Neural progenitor cell (in vitro differentiated cells): ENCODE measurements around the gene ASXL1. TPM values are rescaled to one million over a fixed set of nuclear protein-coding genes. Genes with fewer than 3 reads are reported as not detected.
A peak's percentile ranks its signal among the peaks of the same experiment; 100 is the strongest.

ENCODE experiments used
- DNase-seq: peaks from one replicate; pipeline ENCODE4 v3.0.0-alpha.2; 2016; ENCODE audit warnings: low spot score
- H2AFZ ChIP-seq: fragments of 200-600 bp; sonication (generic); replicated peaks from 2 replicates; pipeline ENCODE4 v1.6.1; 2016; ENCODE audit warnings: antibody characterized with exemption
- H3F3A ChIP-seq: fragments of 200-600 bp; sonication (generic); 2 replicates; pipeline ENCODE4 v1.6.1; 2016; ENCODE audit warnings: antibody characterized with exemption, low read depth
- H3K27ac ChIP-seq: fragments of 200-600 bp; sonication (generic); 2 replicates; pipeline ENCODE4 v1.5.1; 2016; ENCODE audit warnings: mild to moderate bottlenecking
- H3K27me3 ChIP-seq: fragments of 200-600 bp; sonication (generic); 2 replicates; pipeline ENCODE4 v1.6.1; 2016; ENCODE audit warnings: mild to moderate bottlenecking, moderate library complexity
- H3K36me3 ChIP-seq: fragments of 200-600 bp; sonication (generic); 2 replicates; pipeline ENCODE4 v1.5.1; 2016
- H3K4me1 ChIP-seq: fragments of 200-600 bp; sonication (generic); 2 replicates; pipeline ENCODE4 v1.6.1; 2016; ENCODE audit warnings: mixed run types
- H3K4me2 ChIP-seq: fragments of 200-600 bp; sonication (generic); 2 replicates; pipeline ENCODE4 v1.6.1; 2016
- H3K4me3 ChIP-seq: fragments of 200-600 bp; sonication (generic); 2 replicates; pipeline ENCODE4 v1.5.1; 2016
- H3K79me2 ChIP-seq: fragments of 200-600 bp; sonication (generic); 2 replicates; pipeline ENCODE4 v1.6.1; 2016; ENCODE audit warnings: low read depth
- H3K9ac ChIP-seq: fragments of 200-600 bp; sonication (generic); 2 replicates; pipeline ENCODE4 v1.6.1; 2016
- H3K9me3 ChIP-seq: fragments of 200-600 bp; sonication (generic); 2 replicates; pipeline ENCODE4 v1.5.1; 2016; ENCODE audit warnings: low read depth
- H4K20me1 ChIP-seq: fragments of 200-600 bp; sonication (generic); 2 replicates; pipeline ENCODE4 v1.6.1; 2016; ENCODE audit warnings: low read depth
- H3K27ac Mint-ChIP-seq: 3 replicates; pipeline ENCODE4 v1.8.0; 2021; ENCODE audit warnings: mixed read lengths
- H3K27me3 Mint-ChIP-seq: 2 replicates; pipeline ENCODE4 v1.8.0; 2022; ENCODE audit warnings: low read depth, mild to moderate bottlenecking, inconsistent platforms, moderate library complexity, mixed read lengths; ENCODE audit not compliant: insufficient read depth
- H3K36me3 Mint-ChIP-seq: 3 replicates; pipeline ENCODE4 v1.8.0; 2021; ENCODE audit warnings: mixed read lengths
- H3K4me1 Mint-ChIP-seq: 3 replicates; pipeline ENCODE4 v1.8.0; 2021; ENCODE audit warnings: mixed read lengths
- H3K4me3 Mint-ChIP-seq: 3 replicates; pipeline ENCODE4 v1.8.0; 2021; ENCODE audit warnings: mild to moderate bottlenecking, moderate library complexity, mixed read lengths
- H3K9me3 Mint-ChIP-seq: 3 replicates; pipeline ENCODE4 v1.8.0; 2020; ENCODE audit warnings: mixed read lengths
- CTCF ChIP-seq: fragments of 200-600 bp; sonication (generic); IDR thresholded peaks from 2 replicates; pipeline ENCODE4 v1.5.1; 2017; ENCODE audit warnings: antibody characterized with exemption, mild to moderate bottlenecking
- EZH2 ChIP-seq: fragments of 200-600 bp; sonication (generic); IDR thresholded peaks from 2 replicates; pipeline ENCODE4 v1.6.1; 2017; ENCODE audit warnings: antibody characterized with exemption, mild to moderate bottlenecking, moderate library complexity
- EZH2phosphoT487 ChIP-seq: fragments of 200-600 bp; sonication (generic); IDR thresholded peaks from 2 replicates; pipeline ENCODE4 v1.6.1; 2017; ENCODE audit warnings: antibody characterized with exemption
- total RNA-seq: library from RNA; depleted of rRNA; stranded (reverse); fragments of >200 nt; gene quantifications from 2 replicates; pipeline ENCODE4 v1.2.3, GENCODE V29; 2015; ENCODE audit warnings: low replicate concordance

ASXL1 gene
- total RNA-seq, 1 donor from 2014 or later: 48.2 TPM

- H3K36me3 ChIP-seq: no peaks in the 10 kb centered on the region
Measured at GRCh38 chr20:32440069-32440757, 82.1 kb downstream of the ASXL1 start.

GRCh38 chr20:32440758-32441078 lies 82.6 kb downstream of the ASXL1 start:
- TF ChIP-seq EZH2 (no peak), CTCF (no peak), EZH2phosphoT487 (no peak)
- peaks cover 8% of the 10 kb centered on the region for H3F3A ChIP-seq
- no peaks in the 10 kb centered on the region for H3K9me3 ChIP-seq
- peaks cover 48% of the 10 kb centered on the region for H3K36me3 Mint-ChIP-seq
- H3K27me3 Mint-ChIP-seq: peaks cover 6% of the 10 kb centered on the region
- H3K4me1 Mint-ChIP-seq: peaks cover 10% of the 10 kb centered on the region
- no peak for DNase-seq
- H3K27ac ChIP-seq: no peak overlapping the region
- H3K9ac ChIP-seq: no peak overlapping the region
- H3K36me3 ChIP-seq: no peaks in the 10 kb centered on the region
- H2AFZ ChIP-seq: no peak overlapping the region
- H3K4me1 ChIP-seq: peaks cover 17% of the 10 kb centered on the region
- H3K4me2 ChIP-seq: no peak overlapping the region
- peaks cover 43% of the 10 kb centered on the region for H4K20me1 ChIP-seq
- H3K27me3 ChIP-seq: no peaks in the 10 kb centered on the region
- no peaks in the 10 kb centered on the region for H3K9me3 Mint-ChIP-seq
- H3K4me3 ChIP-seq: no peak overlapping the region
- H3K4me3 Mint-ChIP-seq: no peak overlapping the region
- no peaks in the 10 kb centered on the region for H3K79me2 ChIP-seq
- no peak overlapping the region for H3K27ac Mint-ChIP-seq

More at GRCh38 chr20:32440069-32440757, 82.1 kb downstream of the ASXL1 start:
- DNase-seq: no peak
- peaks cover 43% of the 10 kb centered on the region for H4K20me1 ChIP-seq
- no peaks in the 10 kb centered on the region for H3K79me2 ChIP-seq
- H3K4me1 ChIP-seq: peaks cover 15% of the 10 kb centered on the region
- Mint-ChIP-seq H3K27ac (no peak overlapping the region), H3K36me3 (peaks cover 48% of the 10 kb centered on the region), H3K27me3 (peaks cover 6% of the 10 kb centered on the region), H3K4me1 (peaks cover 5% of the 10 kb centered on the region), H3K9me3 (no peaks in the 10 kb centered on the region), H3K4me3 (no peak overlapping the region)
- H3K9ac ChIP-seq: no peak overlapping the region
- no peak overlapping the region for H3K4me2 ChIP-seq
- H2AFZ ChIP-seq: no peak overlapping the region
- TF ChIP-seq CTCF (no peak), EZH2phosphoT487 (no peak), EZH2 (no peak)
- no peak overlapping the region for H3K4me3 ChIP-seq
- no peaks in the 10 kb centered on the region for H3K27me3 ChIP-seq
- H3F3A ChIP-seq: peaks cover 8% of the 10 kb centered on the region
- H3K9me3 ChIP-seq: no peaks in the 10 kb centered on the region
- no peak overlapping the region for H3K27ac ChIP-seq

GRCh38 chr20:32441638-32442037 lies 83.5 kb downstream of the ASXL1 start:
- TF ChIP-seq CTCF: no peak
- TF ChIP-seq EZH2phosphoT487: no peak
- TF ChIP-seq EZH2: no peak
- Mint-ChIP-seq H3K4me1 (peaks cover 15% of the 10 kb centered on the region), H3K9me3 (no peaks in the 10 kb centered on the region), H3K27ac (peak overlapping the region; percentile 16), H3K4me3 (no peak overlapping the region), H3K36me3 (peaks cover 42% of the 10 kb centered on the region), H3K27me3 (peaks cover 6% of the 10 kb centered on the region)
- Histone ChIP-seq H3K4me2 (no peak overlapping the region), H3F3A (peaks cover 8% of the 10 kb centered on the region), H3K9ac (no peak overlapping the region), H3K9me3 (no peaks in the 10 kb centered on the region), H3K79me2 (no peaks in the 10 kb centered on the region), H3K27ac (no peak overlapping the region), H3K27me3 (no peaks in the 10 kb centered on the region), H3K36me3 (no peaks in the 10 kb centered on the region), H3K4me3 (no peak overlapping the region), H3K4me1 (peaks cover 17% of the 10 kb centered on the region), H4K20me1 (peaks cover 43% of the 10 kb centered on the region), H2AFZ (no peak overlapping the region)
- no peak for DNase-seq
